GM19043 (cell line): Measurements from ENCODE around the gene MT3.

Source experiments
- ATAC-seq: cut with Tn5 transposase; IDR thresholded peaks from one replicate; pipeline ENCODE4 v1.9.1; 2021; ENCODE audit warnings: low read depth; ENCODE audit not compliant: unreplicated experiment

The MT3 gene

DNA sequence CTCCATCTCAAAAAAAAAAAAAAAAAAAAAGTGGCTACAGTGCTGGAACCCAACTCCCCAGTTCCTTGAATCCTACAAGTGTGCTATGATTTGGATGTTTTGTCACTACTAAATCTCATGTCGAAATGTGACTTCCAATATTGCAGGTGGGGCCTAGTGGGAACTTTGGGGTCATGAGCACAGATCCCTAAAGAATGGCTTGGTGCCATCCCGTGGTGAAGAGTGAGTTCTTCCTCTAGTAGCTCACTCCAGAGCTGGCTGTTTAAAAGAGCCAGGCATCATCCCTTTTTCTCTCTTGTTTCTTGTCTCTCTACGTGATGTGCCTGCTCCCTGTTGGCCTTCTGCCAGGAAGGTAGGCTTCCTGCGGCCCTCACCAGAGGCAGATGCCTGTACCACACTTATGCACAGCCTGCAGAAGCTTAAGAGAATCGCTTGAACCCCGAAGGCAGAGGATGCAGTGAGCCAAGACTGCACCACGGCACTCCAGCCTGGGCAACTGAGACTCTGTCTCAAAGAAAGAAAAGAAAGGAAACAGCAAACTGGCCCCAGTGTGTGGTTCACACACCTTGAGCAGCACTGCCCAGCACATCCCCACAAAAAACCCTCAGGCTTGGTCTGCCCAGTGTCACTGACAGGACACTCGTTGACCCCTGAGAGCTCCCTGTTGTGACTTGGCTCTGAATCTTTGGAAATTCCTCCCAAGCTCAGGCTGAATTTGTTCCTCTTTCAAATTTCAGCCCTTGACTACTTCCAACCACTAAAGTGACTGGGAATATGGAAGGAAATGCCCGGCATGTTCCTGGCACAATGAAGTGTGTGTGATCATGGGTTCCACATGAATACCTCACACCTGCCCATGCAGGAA is 39.4 kb downstream of the MT3 start:
- no peak for ATAC-seq

DNA sequence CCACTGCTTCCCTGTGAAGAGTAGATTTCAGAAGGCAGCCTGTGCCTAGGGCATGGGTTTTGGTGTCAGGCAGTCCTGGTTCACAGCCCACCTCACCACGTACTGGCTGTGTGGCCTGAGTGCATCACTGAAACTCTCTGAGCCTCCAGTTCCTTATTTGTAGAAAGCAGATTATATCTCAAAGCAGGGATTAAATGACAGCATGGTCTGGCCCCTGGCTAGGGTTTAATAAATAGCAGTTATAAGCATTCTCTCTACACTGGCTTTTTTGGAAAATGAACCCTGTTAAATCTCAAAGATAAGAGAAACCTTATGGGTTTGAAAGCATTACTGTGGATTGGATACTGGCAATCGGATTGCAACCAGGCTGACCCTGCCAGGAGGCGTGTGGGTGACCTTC is 40.2 kb downstream of the MT3 start:
- no peak for ATAC-seq

DNA sequence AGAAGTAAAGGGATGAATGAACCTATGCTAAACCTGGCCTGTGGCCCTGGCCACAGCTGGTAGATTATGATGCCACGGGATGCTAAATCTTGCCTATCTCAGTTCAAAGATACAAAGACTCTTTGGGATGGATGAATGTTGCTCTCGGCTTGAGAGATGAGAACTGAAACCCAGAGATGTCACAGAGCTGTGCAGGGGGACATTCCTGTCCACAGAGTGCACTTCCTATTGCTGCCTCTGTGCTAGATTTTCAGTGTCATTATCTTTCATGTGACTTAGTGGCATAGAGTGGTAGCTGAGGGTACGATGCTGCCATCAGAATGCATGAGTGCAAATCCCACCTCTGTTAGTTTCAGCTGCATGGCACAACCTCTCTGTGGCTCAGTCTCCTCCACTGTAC is 40.8 kb downstream of the MT3 start:
- peak; percentile 81 for ATAC-seq

DNA sequence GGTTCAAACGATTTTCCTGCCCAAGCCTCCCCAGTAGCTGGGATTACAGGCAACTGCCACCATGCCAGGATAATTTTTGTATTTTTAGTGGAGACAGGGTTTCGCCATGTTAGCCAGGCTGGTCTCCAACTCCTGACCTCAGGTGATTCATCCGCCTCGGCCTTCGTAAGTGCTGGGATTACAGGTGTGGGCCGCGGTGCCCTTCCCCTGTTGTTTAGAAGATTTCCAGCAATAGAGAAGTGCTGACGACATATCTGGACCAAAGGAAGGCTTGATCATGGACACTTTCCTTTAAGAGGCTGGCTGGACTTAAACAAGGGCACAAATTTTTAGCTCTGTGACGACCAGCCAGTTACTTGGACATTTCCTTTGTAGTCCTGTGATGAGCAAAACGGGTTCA is 41.9 kb downstream of the MT3 start:
- ATAC-seq = no peak

DNA sequence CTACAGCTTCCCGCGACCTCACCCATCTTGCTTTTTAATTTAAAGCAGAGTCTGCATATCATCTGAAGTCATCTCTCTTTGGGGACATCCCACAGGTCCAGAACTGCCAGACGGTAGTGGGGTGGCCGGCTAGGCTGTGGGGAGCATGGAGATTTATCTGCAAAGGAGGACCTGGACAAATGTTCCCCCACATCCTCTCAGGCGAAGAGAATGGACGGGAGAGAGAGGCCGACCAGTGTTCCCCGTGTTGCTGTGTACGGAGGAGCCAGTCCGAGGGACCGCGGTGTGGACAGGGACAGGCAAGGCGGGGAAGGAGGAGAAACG is 42.5 kb downstream of the MT3 start:
- ATAC-seq = no peak

DNA sequence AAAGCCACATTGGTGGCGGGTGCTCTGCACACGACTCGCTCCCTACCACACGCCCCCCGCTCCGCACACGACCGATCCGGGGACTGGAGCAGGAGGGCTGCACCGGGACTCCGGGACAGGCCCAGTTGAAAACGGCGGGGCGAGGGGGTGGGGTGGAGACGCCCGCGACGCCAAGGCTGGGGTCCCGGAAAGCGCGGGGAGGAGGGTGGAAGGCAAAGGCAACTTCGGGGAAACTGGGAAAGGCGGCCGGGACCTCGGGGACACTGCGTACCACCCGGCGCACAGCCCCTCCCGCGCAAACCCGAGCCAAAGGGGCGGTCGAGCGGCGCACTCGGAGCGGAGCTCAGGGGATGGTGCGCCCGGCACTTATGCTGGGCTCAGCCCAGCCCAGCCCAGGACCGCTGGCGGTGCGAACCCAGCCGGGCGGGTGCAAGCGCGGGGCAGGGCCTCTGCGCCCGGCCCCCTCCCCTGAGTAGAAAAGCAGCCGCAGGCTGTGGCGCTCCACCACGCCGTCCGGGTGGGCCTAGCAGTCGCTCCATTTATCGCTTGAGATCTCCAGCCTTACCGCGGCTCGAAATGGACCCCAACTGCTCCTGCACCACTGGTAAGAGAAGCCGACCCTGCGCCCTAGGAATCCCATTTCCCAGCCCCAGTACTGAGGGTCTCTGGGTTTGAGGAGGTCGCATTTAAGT is 43.0 kb downstream of the MT3 start, which contains the start of gene MT1M:
Gene MT1M (plus strand): TSS at position 504 of the 692 bp plus-strand sequence. CDS start 73 bp downstream, at position 577.
- no peak for ATAC-seq

DNA sequence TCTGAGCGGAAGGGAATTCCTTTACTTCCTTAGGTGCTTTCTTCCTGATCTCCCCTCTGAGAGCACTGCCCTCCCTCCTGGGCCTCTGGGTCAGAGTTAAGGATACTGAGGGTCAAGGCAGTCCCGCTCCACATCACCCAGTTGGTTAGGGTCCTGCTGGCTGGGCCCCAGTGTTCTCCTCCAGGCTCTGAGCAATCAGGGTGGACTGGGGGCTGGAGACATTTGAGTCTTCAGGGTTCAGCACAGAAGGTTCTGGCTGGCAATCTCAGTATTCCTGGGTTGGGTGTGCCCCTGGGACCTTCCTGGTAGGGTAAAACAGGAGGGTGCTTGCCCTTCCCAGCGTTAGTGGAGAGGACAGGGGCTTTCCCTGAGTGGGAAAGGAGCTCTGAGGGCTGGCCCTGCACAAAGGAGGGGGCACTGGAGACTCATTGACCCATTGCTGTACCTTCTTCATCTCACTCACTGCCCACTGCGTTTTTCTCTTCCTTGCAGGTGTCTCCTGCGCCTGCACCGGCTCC is 43.6 kb downstream of the MT3 start:
- ATAC-seq = no peak

DNA sequence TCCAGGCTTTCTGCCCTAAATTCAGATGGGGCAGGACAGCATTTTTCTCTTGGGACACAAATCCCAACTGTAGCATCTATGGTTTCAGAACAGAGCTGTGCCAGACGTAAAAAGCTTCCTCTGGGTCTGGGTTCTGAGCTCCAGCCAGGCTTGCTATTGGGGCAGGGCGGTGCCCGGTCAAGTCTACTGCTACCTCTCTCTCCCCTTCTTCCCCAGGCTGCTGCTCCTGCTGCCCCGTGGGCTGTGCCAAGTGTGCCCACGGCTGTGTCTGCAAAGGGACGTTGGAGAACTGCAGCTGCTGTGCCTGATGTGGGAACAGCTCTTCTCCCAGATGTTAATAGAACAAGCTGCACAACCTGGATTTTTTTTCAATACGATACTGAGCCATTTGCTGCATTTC is 44.2 kb downstream of the MT3 start:
- ATAC-seq = no peak

DNA sequence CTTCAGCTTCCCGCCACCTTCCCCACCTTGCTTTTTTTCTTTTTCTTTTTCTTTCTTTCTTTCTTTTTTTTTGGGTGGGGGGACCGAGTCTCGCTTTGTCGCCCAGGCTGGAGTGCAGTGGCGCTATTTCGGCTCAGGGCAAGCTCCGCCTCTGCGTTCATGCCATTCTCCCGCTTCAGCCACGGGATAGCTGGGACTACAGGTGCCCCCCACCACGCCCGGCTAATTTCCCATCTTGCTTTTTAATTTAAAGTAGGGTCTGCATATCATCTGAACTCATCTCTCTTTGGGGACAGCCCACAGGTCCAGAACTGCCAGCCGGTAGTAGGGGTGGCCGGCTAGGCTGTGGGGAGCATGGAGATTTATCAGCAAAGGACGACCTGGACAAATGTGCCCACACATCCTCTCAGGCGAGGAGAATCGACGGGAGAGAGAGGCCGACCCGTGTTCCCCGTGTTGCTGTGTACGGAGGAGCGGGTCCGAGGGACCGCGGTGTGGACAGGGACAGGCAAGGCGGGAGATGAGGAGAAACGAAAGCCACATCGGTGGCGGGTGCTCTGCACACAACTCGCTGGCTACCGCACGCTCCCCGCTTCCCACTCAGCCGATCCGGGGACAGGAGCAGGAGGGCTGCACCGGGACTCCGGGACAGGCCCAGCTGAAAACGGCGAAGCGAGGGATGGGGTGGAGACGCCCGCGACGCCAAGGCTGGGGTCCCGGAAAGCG is 45.5 kb downstream of the MT3 start:
- no peak for ATAC-seq

DNA sequence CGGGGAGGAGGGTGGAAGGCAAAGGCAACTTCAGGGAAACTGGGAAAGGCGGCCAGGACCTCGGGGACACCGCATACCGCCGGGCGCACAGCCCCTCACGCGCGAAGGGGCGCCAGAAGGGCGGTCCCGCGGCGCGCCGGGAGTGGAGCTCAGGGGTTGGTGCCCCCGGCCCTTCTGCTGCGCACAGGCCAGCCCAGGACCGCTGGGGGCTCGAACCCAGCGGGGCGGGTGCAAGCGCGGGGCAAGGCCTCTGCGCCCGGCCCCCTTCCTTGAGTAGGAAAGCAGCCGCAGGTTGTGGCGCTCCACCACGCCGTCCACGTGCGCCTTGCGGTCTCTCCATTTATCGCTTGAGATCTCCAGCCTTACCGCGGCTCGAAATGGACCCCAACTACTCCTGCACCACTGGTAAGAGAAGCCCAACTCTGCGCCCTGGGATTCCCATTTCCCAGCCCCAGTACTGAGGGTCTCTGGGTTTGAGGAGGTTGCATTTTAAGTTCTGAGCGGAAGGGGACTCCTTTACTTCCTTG is 46.2 kb downstream of the MT3 start:
- no peak for ATAC-seq

DNA sequence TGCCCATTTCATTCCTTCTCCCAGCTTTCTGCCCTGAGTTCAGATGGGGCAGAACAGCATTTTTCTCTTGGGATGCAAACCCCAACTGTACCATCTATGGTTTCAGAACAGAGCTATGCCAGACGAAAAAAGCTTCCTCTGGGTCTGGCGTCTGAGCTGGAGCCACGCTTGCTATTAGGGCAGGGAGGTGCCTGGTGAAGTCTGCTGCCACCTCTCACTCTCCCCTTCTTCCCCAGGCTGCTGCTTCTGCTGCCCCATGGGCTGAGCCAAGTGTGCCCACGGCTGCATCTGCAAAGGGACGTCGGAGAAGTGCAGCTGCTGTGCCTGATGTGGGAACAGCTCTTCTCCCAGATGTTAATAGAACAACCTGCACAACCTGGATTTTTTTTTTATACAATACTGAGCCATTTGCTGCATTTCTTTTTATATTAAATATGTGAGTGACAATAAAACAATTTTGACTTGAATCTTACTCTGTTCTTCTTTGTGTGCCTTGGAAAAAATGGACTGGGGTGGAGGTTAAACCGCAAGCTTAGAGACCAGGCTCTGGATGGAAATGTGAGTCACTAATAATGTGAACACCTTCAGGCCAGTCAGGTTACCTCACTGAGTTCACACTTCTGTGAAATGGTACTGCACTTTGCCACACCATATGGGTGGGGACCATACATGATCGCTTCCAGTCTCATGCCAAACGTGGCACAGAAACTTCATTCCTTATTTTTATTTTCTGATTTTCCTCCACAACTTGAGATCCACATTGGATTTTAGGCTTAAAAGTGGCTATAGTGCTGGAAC is 47.5 kb downstream of the MT3 start:
- no peak for ATAC-seq

DNA sequence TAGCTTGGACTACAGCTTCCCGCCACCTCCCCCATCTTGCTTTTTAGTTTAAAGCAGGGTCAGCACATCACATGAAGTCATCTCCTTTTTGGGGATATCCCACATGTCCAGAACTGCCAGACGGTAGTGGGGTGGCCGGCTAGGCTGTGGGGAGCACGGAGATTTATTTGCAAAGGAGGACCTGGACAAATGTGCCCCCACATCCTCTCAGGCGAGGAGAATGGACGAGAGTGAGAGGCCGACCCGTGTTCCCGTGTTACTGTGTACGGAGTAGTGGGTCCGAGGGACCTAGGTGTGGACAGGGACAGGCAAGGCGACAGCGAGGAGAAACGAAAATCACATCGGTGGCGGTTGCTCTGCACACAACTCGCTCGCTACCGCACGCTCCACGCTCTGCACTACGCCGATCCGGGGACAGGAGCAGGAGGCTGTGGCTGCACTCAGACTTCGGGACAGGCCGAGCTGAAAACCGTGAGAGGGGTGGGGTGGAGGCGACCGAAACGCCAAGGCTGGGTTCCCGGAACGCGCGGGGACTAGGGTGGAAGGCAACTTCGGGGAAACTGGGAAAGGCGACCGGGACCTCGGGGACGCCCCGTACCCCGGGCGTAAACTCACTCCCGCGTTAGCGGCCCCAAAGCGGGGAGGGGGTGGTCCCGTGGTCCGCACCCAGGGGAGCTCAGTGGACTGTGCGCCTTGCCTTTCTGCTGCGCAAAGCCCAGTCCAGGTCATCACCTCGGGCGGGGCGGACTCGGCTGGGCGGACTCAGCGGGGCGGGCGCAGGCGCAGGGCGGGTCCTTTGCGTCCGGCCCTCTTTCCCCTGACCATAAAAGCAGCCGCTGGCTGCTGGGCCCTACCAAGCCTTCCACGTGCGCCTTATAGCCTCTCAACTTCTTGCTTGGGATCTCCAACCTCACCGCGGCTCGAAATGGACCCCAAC is 48.8 kb downstream of the MT3 start, which contains the start of gene MT1A:
Gene MT1A (plus strand): TSS at position 853 of the 937 bp plus-strand sequence. CDS start 73 bp downstream, at position 926.
- ATAC-seq = no peak

DNA sequence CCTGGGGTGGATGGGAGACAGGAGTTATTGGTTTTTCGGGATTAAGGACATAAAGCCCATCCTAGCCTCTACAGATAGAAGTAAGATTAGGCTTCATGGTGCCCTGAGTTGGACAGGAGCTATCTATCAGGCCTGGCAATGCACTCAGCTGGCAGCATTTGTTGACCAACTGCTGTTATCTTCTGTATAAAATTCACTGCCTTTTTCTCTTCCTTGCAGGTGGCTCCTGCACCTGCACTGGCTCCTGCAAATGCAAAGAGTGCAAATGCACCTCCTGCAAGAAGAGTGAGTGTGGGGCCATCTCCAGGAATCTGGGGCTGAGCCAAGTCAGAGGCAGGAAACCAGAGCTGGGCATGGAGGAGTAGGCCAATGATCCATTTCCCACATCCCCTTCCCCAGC is 49.7 kb downstream of the MT3 start:
- no peak for ATAC-seq

DNA sequence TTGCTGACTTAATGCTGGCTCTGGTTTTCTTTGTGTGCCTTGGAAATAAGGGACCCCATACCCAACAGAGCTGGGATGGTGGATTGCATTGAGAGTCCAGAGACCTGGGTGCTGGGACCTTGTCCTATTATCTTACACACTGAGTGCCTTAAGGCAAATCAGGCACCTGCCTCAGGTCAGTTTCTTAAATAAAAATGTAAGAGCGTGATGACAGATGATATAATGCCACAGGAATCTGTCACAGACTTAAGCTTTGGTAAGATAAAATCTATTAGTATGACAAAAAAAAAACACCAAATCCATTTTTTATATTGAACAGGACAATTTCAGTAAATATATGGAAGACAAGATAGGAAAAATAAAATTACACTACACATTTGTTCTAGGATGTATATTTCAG is 50.7 kb downstream of the MT3 start:
- no peak for ATAC-seq
